ENCODE measurements around the gene MAPT. TPM values are rescaled to one million over a fixed set of nuclear protein-coding genes. Genes with fewer than 3 reads are reported as not detected.
"Not testable (repeated sequence)": the region's sequence is repeated elsewhere in the genome, so short reads cannot be mapped to it uniquely, and the experiment has no call there.

The MAPT gene
- total and polyA plus RNA-seq, 3 donors from 2014 or later, result 5.0 to 100 (median 6.1) TPM

GRCh38 chr17:45955326-45955725 is 61.0 kb downstream of the MAPT start:
- no peak for TF ChIP-seq POLR2A (IDR thresholded peaks at IDR 0.05)
- TF ChIP-seq, protein P1, sequence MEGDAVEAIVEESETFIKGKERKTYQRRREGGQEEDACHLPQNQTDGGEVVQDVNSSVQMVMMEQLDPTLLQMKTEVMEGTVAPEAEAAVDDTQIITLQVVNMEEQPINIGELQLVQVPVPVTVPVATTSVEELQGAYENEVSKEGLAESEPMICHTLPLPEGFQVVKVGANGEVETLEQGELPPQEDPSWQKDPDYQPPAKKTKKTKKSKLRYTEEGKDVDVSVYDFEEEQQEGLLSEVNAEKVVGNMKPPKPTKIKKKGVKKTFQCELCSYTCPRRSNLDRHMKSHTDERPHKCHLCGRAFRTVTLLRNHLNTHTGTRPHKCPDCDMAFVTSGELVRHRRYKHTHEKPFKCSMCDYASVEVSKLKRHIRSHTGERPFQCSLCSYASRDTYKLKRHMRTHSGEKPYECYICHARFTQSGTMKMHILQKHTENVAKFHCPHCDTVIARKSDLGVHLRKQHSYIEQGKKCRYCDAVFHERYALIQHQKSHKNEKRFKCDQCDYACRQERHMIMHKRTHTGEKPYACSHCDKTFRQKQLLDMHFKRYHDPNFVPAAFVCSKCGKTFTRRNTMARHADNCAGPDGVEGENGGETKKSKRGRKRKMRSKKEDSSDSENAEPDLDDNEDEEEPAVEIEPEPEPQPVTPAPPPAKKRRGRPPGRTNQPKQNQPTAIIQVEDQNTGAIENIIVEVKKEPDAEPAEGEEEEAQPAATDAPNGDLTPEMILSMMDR (IDR thresholded peaks at IDR 0.05), result no peak
- H3K9me3 ChIP-seq, result no peaks in the 10 kb centered on the region
- WGBS, 2 donors, result 92 to 94% methylated on average over 9 to 10 of the region's 10 CpGs

GRCh38 chr17:45956090-45956489 is 61.7 kb downstream of the MAPT start:
- no peaks in the 10 kb centered on the region for H3K27me3 ChIP-seq
- no peak overlapping the region for H3K27ac ChIP-seq
- no peak overlapping the region for H3K4me3 ChIP-seq
- intact Hi-C loops (cut with DNase I; ENCODE audit: low total_unique reads), result no loop called here
- H3K36me3 ChIP-seq (ENCODE audit: low read depth, missing control alignments), result no peaks in the 10 kb centered on the region
- 73 to 92% methylated on average over 2 to 3 of the region's 3 CpGs for WGBS, 2 donors
- no peaks in the 10 kb centered on the region for H3K9me3 ChIP-seq
- DNase-seq, result no peak
- no peak for TF ChIP-seq POLR2A (IDR thresholded peaks at IDR 0.05)
- TF ChIP-seq, protein P1 (IDR thresholded peaks at IDR 0.05), result no peak
- no peaks in the 10 kb centered on the region for H3K4me1 ChIP-seq

More at GRCh38 chr17:45955326-45955725, 61.0 kb downstream of the MAPT start:
- H3K27ac ChIP-seq, result no peak overlapping the region
- no peak overlapping the region for H3K4me3 ChIP-seq
- H3K27me3 ChIP-seq, result no peaks in the 10 kb centered on the region
- no peak for DNase-seq
- intact Hi-C loops (cut with DNase I; ENCODE audit: low total_unique reads), result no loop called here
- no peaks in the 10 kb centered on the region for H3K36me3 ChIP-seq (ENCODE audit: low read depth, missing control alignments)
- H3K4me1 ChIP-seq, result no peaks in the 10 kb centered on the region

DNA sequence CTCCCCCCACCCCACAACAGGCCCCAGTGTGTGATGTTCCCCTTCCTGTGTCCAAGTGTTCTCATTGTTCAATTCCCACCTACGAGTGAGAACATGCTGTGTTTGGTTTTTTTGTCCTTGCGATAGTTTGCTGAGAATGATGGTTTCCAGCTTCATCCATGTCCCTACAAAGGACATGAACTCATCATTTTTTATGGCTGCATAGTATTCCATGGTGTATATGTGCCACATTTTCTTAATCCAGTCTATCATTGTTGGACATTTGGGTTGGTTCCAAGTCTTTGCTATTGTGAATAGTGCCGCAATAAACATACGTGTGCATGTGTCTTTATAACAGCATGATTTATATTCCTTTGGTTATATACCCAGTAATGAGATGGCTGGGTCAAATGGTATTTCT is 62.4 kb downstream of the MAPT start:
- H3K9me3 ChIP-seq; intact Hi-C loops (cut with DNase I; ENCODE audit: low total_unique reads); H3K27me3 ChIP-seq; DNase-seq; H3K4me1 ChIP-seq; H3K4me3 ChIP-seq; H3K36me3 ChIP-seq (ENCODE audit: low read depth, missing control alignments); H3K27ac ChIP-seq: not testable (repeated sequence)
- 94 to 97% methylated on average over 4 of the region's 4 CpGs for WGBS, 2 donors

DNA sequence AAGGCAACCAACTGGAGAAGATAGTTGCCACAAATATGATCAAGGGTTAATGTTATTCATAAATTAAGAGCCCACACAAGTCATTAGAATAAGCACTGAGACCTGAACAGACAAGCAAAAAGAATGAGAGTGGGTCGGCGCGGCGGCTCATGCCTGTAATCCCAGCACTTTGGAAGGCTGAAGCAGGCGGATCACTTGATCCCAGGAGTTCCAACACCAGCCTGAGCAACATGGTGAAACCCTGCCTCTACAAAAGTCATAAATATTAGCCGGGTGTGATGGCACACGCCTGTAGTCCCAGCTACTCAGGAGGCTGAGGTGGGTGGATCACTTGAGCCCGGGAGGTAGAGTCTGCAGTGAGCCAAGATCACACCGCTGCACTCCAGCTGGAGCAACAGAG is 64.0 kb downstream of the MAPT start:
- Histone ChIP-seq H3K4me1 (no peaks in the 10 kb centered on the region), H3K9me3 (no peaks in the 10 kb centered on the region), H3K27ac (no peak overlapping the region), H3K4me3 (no peak overlapping the region), H3K27me3 (no peaks in the 10 kb centered on the region), H3K36me3 (ENCODE audit: low read depth, missing control alignments) (no peaks in the 10 kb centered on the region)
- no peak for DNase-seq
- TF ChIP-seq, protein P1 (IDR thresholded peaks at IDR 0.05), result no peak
- TF ChIP-seq POLR2A (IDR thresholded peaks at IDR 0.05), result no peak
- intact Hi-C loops (cut with DNase I; ENCODE audit: low total_unique reads), result no loop called here
- WGBS, 2 donors, result 90 to 92% methylated on average over 9 of the region's 9 CpGs

DNA sequence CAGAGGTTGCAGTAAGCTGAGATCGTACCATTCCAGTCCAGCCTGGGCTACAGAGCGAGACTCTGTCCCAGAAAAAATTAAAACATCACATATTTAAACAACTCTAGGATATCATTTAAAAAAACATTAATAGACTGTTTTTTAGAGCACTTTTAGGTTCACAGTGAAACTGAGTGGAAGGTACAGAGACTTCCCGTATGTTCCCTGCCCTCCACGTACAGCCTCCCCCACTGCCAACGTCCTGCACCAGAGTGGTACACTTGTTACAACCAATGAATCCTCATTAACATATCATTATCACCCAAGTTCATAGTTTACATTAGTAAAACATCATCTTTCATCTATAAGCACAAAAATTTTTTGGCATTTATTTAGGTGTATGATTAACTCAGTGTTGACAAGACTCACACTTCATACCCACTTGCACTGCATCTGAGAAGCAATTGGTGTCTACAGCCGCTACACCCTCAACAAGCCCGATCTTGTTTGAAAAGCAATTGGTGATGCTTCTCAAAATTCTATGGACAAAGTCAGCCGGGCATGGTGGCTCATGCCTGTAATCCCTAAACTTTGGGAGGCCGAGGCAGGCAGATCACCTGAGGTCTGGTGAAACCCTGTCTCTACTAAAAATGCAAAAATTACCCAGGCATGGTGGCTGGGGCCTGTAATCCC is 64.8 kb downstream of the MAPT start:
- Histone ChIP-seq H3K4me3 (no peak overlapping the region), H3K4me1 (no peaks in the 10 kb centered on the region), H3K27ac (no peak overlapping the region), H3K27me3 (no peaks in the 10 kb centered on the region), H3K36me3 (ENCODE audit: low read depth, missing control alignments) (no peaks in the 10 kb centered on the region), H3K9me3 (no peaks in the 10 kb centered on the region)
- no peak for DNase-seq
- WGBS, 2 donors, result 74 to 91% methylated on average over 9 of the region's 9 CpGs
- TF ChIP-seq, protein P1 (IDR thresholded peaks at IDR 0.05), result no peak
- no peak for TF ChIP-seq POLR2A (IDR thresholded peaks at IDR 0.05)
- intact Hi-C loops (cut with DNase I; ENCODE audit: low total_unique reads), result no loop called here

Measured in testis (tissue), 3 donors.